H1 (cell line): ENCODE measurements around the gene TRABD2B. TPM values are rescaled to one million over a fixed set of nuclear protein-coding genes. Genes with fewer than 3 reads are reported as not detected.

ENCODE experiments used
- CTCF ChIA-PET: fragments of 300-600 bp; sonication (Branson Sonifier 250); formaldehyde crosslinking; loops from one replicate; lab custom pipeline; 2021; ENCODE audit not compliant: partially characterized antibody; lab: Charles Lee
- POLR2A ChIA-PET: fragments of 300-600 bp; sonication (Branson Sonifier 250); formaldehyde crosslinking; loops from one replicate; lab custom pipeline; 2021; ENCODE audit warnings: inconsistent platforms; ENCODE audit not compliant: partially characterized antibody; lab: Charles Lee
- DNase-seq, 2 experiments: peaks; one replicate each; pipeline versions ENCODE4 v3.0.0 to v3.0.0-alpha.2; 2010 to 2022; ENCODE audit warnings: low spot score in 2 of 2, low read depth in 1 of 2, mixed read lengths in 1 of 2
- FAIRE-seq: peaks from 2 replicates; lab custom pipeline; 2011; peaks lifted over from hg19 to GRCh38; lab: Jason Lieb, UNC
- H2AFZ ChIP-seq: 2 replicates; pipeline ENCODE4 v1.8.1; 2012; ENCODE audit warnings: low read length, inconsistent platforms
- H2AK5ac ChIP-seq: 2 replicates; pipeline ENCODE4 v1.6.1; 2013; ENCODE audit warnings: low read depth, low read length
- H2BK120ac ChIP-seq: replicated peaks from 2 replicates; pipeline ENCODE3; 2013; ENCODE audit warnings: low read depth, low read length, inconsistent platforms
- H2BK12ac ChIP-seq: 2 replicates; pipeline ENCODE4 v1.6.1; 2013; ENCODE audit warnings: low read depth, low read length
- H2BK15ac ChIP-seq: 2 replicates; pipeline ENCODE4 v1.6.1; 2013; ENCODE audit warnings: low read length
- H2BK20ac ChIP-seq: 2 replicates; pipeline ENCODE4 v1.6.1; 2013; ENCODE audit warnings: low read length
- H2BK5ac ChIP-seq: 2 replicates; pipeline ENCODE4 v1.6.1; 2013; ENCODE audit warnings: low read depth, low read length
- H3K14ac ChIP-seq: 2 replicates; pipeline ENCODE4 v1.6.1; 2013; ENCODE audit warnings: inconsistent platforms; ENCODE audit not compliant: insufficient read length
- H3K18ac ChIP-seq: 2 replicates; pipeline ENCODE4 v1.6.1; 2013; ENCODE audit warnings: low read length; ENCODE audit errors: extremely low read depth
- H3K23ac ChIP-seq: 2 replicates; pipeline ENCODE4 v1.6.1; 2013; ENCODE audit warnings: inconsistent platforms; ENCODE audit not compliant: insufficient read length
- H3K23me2 ChIP-seq: 2 replicates; pipeline ENCODE4 v1.6.1; 2013; ENCODE audit warnings: low read depth, low read length
- H3K27ac ChIP-seq: 2 replicates; pipeline ENCODE4 v1.6.1; 2011; ENCODE audit warnings: low read depth, low read length, inconsistent platforms
- H3K27me3 ChIP-seq, 4 experiments: replicated peaks in 1 of 4; 1 replicate in 1 of 4; 2 replicates in 3 of 4; pipeline versions ENCODE4 v1.6.1 to v1.8.1; 2011 to 2013; ENCODE audit warnings: low read length in 3 of 4, mild to moderate bottlenecking in 3 of 4, inconsistent platforms in 2 of 4, mixed read lengths in 2 of 4, moderate library complexity in 1 of 4; ENCODE audit not compliant: control insufficient read depth in 3 of 4, insufficient read depth in 3 of 4; ENCODE audit errors: extremely low read depth in 1 of 4
- H3K36me3 ChIP-seq, 4 experiments: 2 replicates each; pipeline versions ENCODE4 v1.6.1 to v1.8.1; 2011 to 2013; ENCODE audit warnings: mild to moderate bottlenecking in 4 of 4, low read length in 3 of 4, moderate library complexity in 2 of 4, control low read depth in 1 of 4, inconsistent platforms in 1 of 4; ENCODE audit not compliant: insufficient read depth in 4 of 4, control insufficient read depth in 2 of 4
- H3K4ac ChIP-seq: replicated peaks from 2 replicates; pipeline ENCODE3; 2013; ENCODE audit warnings: low read length, low read depth, mixed read lengths, inconsistent platforms; ENCODE audit not compliant: insufficient read length
- H3K4me1 ChIP-seq, 4 experiments: replicated peaks in 1 of 4; 1 replicate in 1 of 4; 2 replicates in 3 of 4; pipeline versions ENCODE4 v1.6.1 to v1.8.1; 2011 to 2013; ENCODE audit warnings: low read length in 3 of 4, inconsistent platforms in 2 of 4, mixed read lengths in 1 of 4; ENCODE audit not compliant: insufficient read depth in 4 of 4, control insufficient read depth in 3 of 4
- H3K4me2 ChIP-seq, 2 experiments: 2 replicates each; pipeline versions ENCODE4 v1.6.1 to v1.8.1; 2011 to 2013; ENCODE audit warnings: low read depth in 2 of 2, low read length in 2 of 2, control low read depth in 1 of 2, inconsistent platforms in 1 of 2, mild to moderate bottlenecking in 1 of 2; ENCODE audit not compliant: insufficient read depth in 1 of 2
- H3K4me3 ChIP-seq, 4 experiments: fragments of 200-600, 300-600 bp in 1 of 4; sonication (generic), shearing (Covaris generic), sonication (Bioruptor Twin) in 1 of 4; 2 replicates each; pipeline versions ENCODE4 v1.5.1 to v1.8.1; 2011 to 2016; ENCODE audit warnings: low read length in 4 of 4, low read depth in 3 of 4, control low read depth in 2 of 4, inconsistent platforms in 2 of 4, mild to moderate bottlenecking in 2 of 4, mixed read lengths in 1 of 4, moderate library complexity in 1 of 4; ENCODE audit not compliant: insufficient read depth in 2 of 4; ENCODE audit errors: extremely low read depth in 1 of 4
- H3K56ac ChIP-seq: replicated peaks from 2 replicates; pipeline ENCODE3; 2013; ENCODE audit warnings: low read depth, mild to moderate bottlenecking, mixed read lengths, low read length, inconsistent platforms; ENCODE audit not compliant: insufficient read length
- H3K79me1 ChIP-seq: 2 replicates; pipeline ENCODE4 v1.6.1; 2013; ENCODE audit warnings: low read depth, low read length, control low read depth
- H3K79me2 ChIP-seq, 2 experiments: 2 replicates each; pipeline versions ENCODE4 v1.6.1 to v1.8.1; 2012 to 2013; ENCODE audit warnings: low read length in 2 of 2, mild to moderate bottlenecking in 2 of 2, inconsistent platforms in 1 of 2; ENCODE audit not compliant: insufficient read depth in 2 of 2, control insufficient read depth in 1 of 2
- H3K9ac ChIP-seq, 4 experiments: replicated peaks in 1 of 4; 1 replicate in 1 of 4; 2 replicates in 3 of 4; pipeline versions ENCODE4 v1.6.1 to v1.8.1; 2011 to 2013; ENCODE audit warnings: low read depth in 3 of 4, low read length in 3 of 4, control low read depth in 2 of 4, mild to moderate bottlenecking in 2 of 4, moderate library complexity in 2 of 4, inconsistent platforms in 1 of 4; ENCODE audit errors: extremely low read depth in 1 of 4
- H3K9me3 ChIP-seq, 2 experiments: 2 replicates each; pipeline versions ENCODE4 v1.6.1 to v1.8.1; 2012 to 2013; ENCODE audit warnings: mild to moderate bottlenecking in 2 of 2, moderate library complexity in 2 of 2, control low read depth in 1 of 2, inconsistent platforms in 1 of 2, low read depth in 1 of 2, low read length in 1 of 2, mixed read lengths in 1 of 2; ENCODE audit not compliant: insufficient read depth in 2 of 2
- H4K20me1 ChIP-seq, 2 experiments: replicated peaks in 1 of 2; 2 replicates each; pipeline versions ENCODE3 to v1.8.1; 2011 to 2013; ENCODE audit warnings: inconsistent platforms in 2 of 2, low read length in 2 of 2, mild to moderate bottlenecking in 1 of 2; ENCODE audit not compliant: insufficient read depth in 2 of 2, control insufficient read depth in 1 of 2
- H4K5ac ChIP-seq: 2 replicates; pipeline ENCODE4 v1.6.1; 2013; ENCODE audit warnings: low read length, low read depth, mixed read lengths, inconsistent platforms; ENCODE audit not compliant: insufficient read length
- H4K8ac ChIP-seq: 2 replicates; pipeline ENCODE4 v1.8.0; 2013; ENCODE audit warnings: mild to moderate bottlenecking, moderate library complexity, low read length, inconsistent platforms; ENCODE audit not compliant: insufficient read depth; ENCODE audit errors: extremely low read depth
- H4K91ac ChIP-seq: replicated peaks from 2 replicates; pipeline ENCODE3; 2013; ENCODE audit warnings: low read length, mixed read lengths, inconsistent platforms; ENCODE audit not compliant: insufficient read length
- EZH2 ChIP-seq: fragments of 200-600 bp; sonication (generic); IDR thresholded peaks from 2 replicates; pipeline ENCODE4 v1.7.1; 2012; ENCODE audit warnings: low read depth, mild to moderate bottlenecking, moderate library complexity, low read length, inconsistent platforms; ENCODE audit not compliant: severe bottlenecking
- RFX5 ChIP-seq: IDR thresholded peaks from 2 replicates; pipeline ENCODE4 v1.6.1; 2011; ENCODE audit warnings: low read depth, low read length, improper control_type of control experiment, borderline replicate concordance
- RXRA ChIP-seq: IDR thresholded peaks from 2 replicates; pipeline ENCODE4 v1.6.1; 2011; ENCODE audit warnings: low read depth, mild to moderate bottlenecking, low read length, moderate library complexity; ENCODE audit not compliant: insufficient read depth
- SAP30 ChIP-seq: fragments of 300-600 bp; sonication (generic); IDR thresholded peaks from 2 replicates; pipeline ENCODE4 v1.7.1; 2012; ENCODE audit warnings: low read length, moderate library complexity, mild to moderate bottlenecking, inconsistent platforms; ENCODE audit not compliant: insufficient read depth, insufficient replicate concordance
- SIX5 ChIP-seq: IDR thresholded peaks from 2 replicates; pipeline ENCODE4 v1.6.1; 2011; ENCODE audit warnings: mild to moderate bottlenecking, low read depth, low read length
- SUZ12 ChIP-seq: fragments of 200-600 bp; sonication (generic); IDR thresholded peaks from 2 replicates; pipeline ENCODE4 v1.6.1; 2012; ENCODE audit warnings: mild to moderate bottlenecking, inconsistent platforms, low read length, moderate library complexity, mixed read lengths
- USF2 ChIP-seq: IDR thresholded peaks from 2 replicates; pipeline ENCODE4 v1.6.1; 2011; ENCODE audit warnings: low read length, improper control_type of control experiment
- YY1 ChIP-seq: IDR thresholded peaks from 2 replicates; pipeline ENCODE4 v1.6.1; 2011; ENCODE audit warnings: low read depth, mild to moderate bottlenecking, low read length
- WGBS, 2 experiments: shearing (Covaris generic) in 1 of 2; methylation state at CpG; one replicate each; pipeline versions ENCODE4 v1.1.6 to v1.1.7; 2013 to 2015; ENCODE audit warnings: low lambda C conversion rate in 2 of 2, mixed read lengths in 2 of 2, inconsistent platforms in 1 of 2, low coverage in 1 of 2, missing lambda C conversion rate in 1 of 2; ENCODE audit not compliant: insufficient replicate concordance in 2 of 2, insufficient coverage in 1 of 2, insufficient read length in 1 of 2; ENCODE audit errors: extremely low coverage in 1 of 2, missing lambda C conversion rate in 1 of 2; 5-methylcytosine and 5-hydroxymethylcytosine counted together
- polyA plus RNA-seq, 7 experiments: library from polyadenylated mRNA; depleted of rRNA in 3 of 7; stranded (reverse) in 5 of 7; unstranded in 2 of 7; fragments of >200 nt in 5 of 7; fragments of 200-250 nt in 2 of 7; gene quantifications; 1 replicate in 5 of 7; 2 replicates in 1 of 7; 4 replicates in 1 of 7; pipeline versions ENCODE4 v1.2.1 to v1.2.3, GENCODE V29; 2011 to 2013; ENCODE audit warnings: missing spikeins in 2 of 7, mixed read lengths in 2 of 7
- total RNA-seq: library from RNA; stranded (reverse); fragmentation: NEBNext Ultra II Directional; extraction: Animal tissue kit (Norgen Biotek cat#: 25700); gene quantifications from 2 replicates; pipeline ENCODE4 v1.2.1, GENCODE V29; 2021

TRABD2B gene
- total and polyA plus RNA-seq, 2 of the 8 experiments (the other 6 are each of a cell fraction or from before 2014, with no cell fraction given): 0.95 to 3.4 TPM

GRCh38 chr1:47849591-47850261, 147.5 kb downstream of the TRABD2B start:
- Histone ChIP-seq H4K20me1 (no peaks in the 10 kb centered on the region), H4K8ac (no peak overlapping the region), H3K9me3 (no peaks in the 10 kb centered on the region), H3K23ac (no peak overlapping the region), H3K79me1 (no peaks in the 10 kb centered on the region; the same call in 1 of the 2 replicates), H3K27me3 (no peaks in the 10 kb centered on the region), H2BK15ac (no peak overlapping the region), H2BK120ac (no peak overlapping the region), H3K4ac (no peak overlapping the region), H3K4me1 (peaks cover 0 to 3% (median 2%) of the 10 kb centered on the region in 4 experiments; a peak in 3 of 7 replicates), H3K79me2 (no peaks in the 10 kb centered on the region), H2AK5ac (no peak overlapping the region), H3K4me3 (no peak overlapping the region), H2AFZ (no peak overlapping the region), H3K4me2 (no peak overlapping the region), H4K5ac (no peak overlapping the region), H3K18ac (no peak overlapping the region; the same call in 1 of the 2 replicates), H3K23me2 (no peaks in the 10 kb centered on the region), H2BK5ac (no peak overlapping the region), H3K14ac (no peak overlapping the region), H4K91ac (no peak overlapping the region), H2BK20ac (no peak overlapping the region), H3K36me3 (no peaks in the 10 kb centered on the region), H3K9ac (no peak overlapping the region), H2BK12ac (no peak overlapping the region), H3K27ac (no peak overlapping the region), H3K56ac (no peak overlapping the region)
- CTCF ChIA-PET: no interaction called here
- DNase-seq (no peak), FAIRE-seq (no peak)
- POLR2A ChIA-PET: no interaction called here
- TF ChIP-seq RXRA (no peak), SAP30 (no peak), SIX5 (no peak), RFX5 (no peak), YY1 (no peak), SUZ12 (no peak), USF2 (no peak), EZH2 (no peak)
- WGBS, 2 experiments: 89% methylated on average over 5 of the region's 5 CpGs; no CpG with 5 or more reads in 1 of the 2 experiments
